ENCODE data around the gene PSMA8.
"Not testable (repeated sequence)": the region's sequence is repeated elsewhere in the genome, so short reads cannot be mapped to it uniquely, and the experiment has no call there.

The PSMA8 gene

GRCh38 chr18:26119246-26119645 is 14.4 kb upstream of the PSMA8 start:
- no peak overlapping the region for H3K9ac ChIP-seq (ENCODE audit: low read length)
- no peak overlapping the region for H4K91ac ChIP-seq (ENCODE audit: low read length)
- H3K4me1 ChIP-seq (ENCODE audit: control insufficient read depth, insufficient read depth, low read depth, low read length), result no peaks in the 10 kb centered on the region
- H2BK12ac ChIP-seq (ENCODE audit: low read length in 2 of 2), result no peak overlapping the region
- H3K27me3 ChIP-seq (ENCODE audit: control insufficient read depth in 1 of 2, insufficient read depth in 1 of 2, low read length in 2 of 2), result peaks cover 0 to 9% of the 10 kb centered on the region in 2 experiments
- H3K4ac ChIP-seq (ENCODE audit: low read depth in 1 of 2, low read length in 2 of 2), result no peak overlapping the region
- no peak for DNase-seq
- no peaks in the 10 kb centered on the region for H3K9me3 ChIP-seq (ENCODE audit: control insufficient read depth, low read length)
- H3K27ac ChIP-seq (ENCODE audit: low read length, poor library complexity, severe bottlenecking), result no peak overlapping the region
- no peaks in the 10 kb centered on the region for H3K79me1 ChIP-seq (replicated peaks; ENCODE audit: low read length, poor library complexity, severe bottlenecking)
- no peak overlapping the region for H2AK5ac ChIP-seq (ENCODE audit: low read length, severe bottlenecking)
- no peak overlapping the region for H3K4me3 ChIP-seq (ENCODE audit: insufficient read depth in 1 of 2, low read depth in 1 of 2, low read length in 2 of 2)
- no peak overlapping the region for H2BK5ac ChIP-seq (ENCODE audit: low read depth, low read length, poor library complexity, severe bottlenecking)
- no peak overlapping the region for H3K18ac ChIP-seq (ENCODE audit: low read depth in 1 of 2, low read length in 2 of 2)
- H3K23ac ChIP-seq (ENCODE audit: low read length in 2 of 2), result no peak overlapping the region
- no peak overlapping the region for H2BK15ac ChIP-seq (ENCODE audit: low read depth, poor library complexity, severe bottlenecking)
- WGBS, result 76% methylated on average over 5 of the region's 5 CpGs
- H3K36me3 ChIP-seq (ENCODE audit: control insufficient read depth in 1 of 2, insufficient read depth in 2 of 2, low read depth in 1 of 2, low read length in 2 of 2), result no peaks in the 10 kb centered on the region
- no peak overlapping the region for H2AFZ ChIP-seq (ENCODE audit: low read depth, low read length)
- H2BK120ac ChIP-seq (ENCODE audit: low read depth, low read length), result no peak overlapping the region
- no peak overlapping the region for H3K4me2 ChIP-seq (ENCODE audit: low read length, poor library complexity, severe bottlenecking)
- no peak overlapping the region for H4K8ac ChIP-seq (ENCODE audit: low read length)
- no peak overlapping the region for H3K14ac ChIP-seq (ENCODE audit: low read length in 2 of 2)

- H3K4ac ChIP-seq (ENCODE audit: low read depth in 1 of 2, low read length in 2 of 2), result no peak overlapping the region
- peaks cover 0 to 9% of the 10 kb centered on the region in 2 experiments for H3K27me3 ChIP-seq (ENCODE audit: control insufficient read depth in 1 of 2, insufficient read depth in 1 of 2, low read length in 2 of 2)
- H2BK12ac ChIP-seq (ENCODE audit: low read length in 2 of 2), result no peak overlapping the region
- H4K91ac ChIP-seq (ENCODE audit: low read length), result no peak overlapping the region
- H3K9ac ChIP-seq (ENCODE audit: low read length), result no peak overlapping the region
- H4K8ac ChIP-seq (ENCODE audit: low read length), result no peak overlapping the region
- no peak overlapping the region for H2BK5ac ChIP-seq (ENCODE audit: low read depth, low read length, poor library complexity, severe bottlenecking)
- no peak overlapping the region for H3K4me2 ChIP-seq (ENCODE audit: low read length, poor library complexity, severe bottlenecking)
- H2BK15ac ChIP-seq (ENCODE audit: low read depth, poor library complexity, severe bottlenecking), result no peak overlapping the region
- H3K4me1 ChIP-seq (ENCODE audit: control insufficient read depth, insufficient read depth, low read depth, low read length), result no peaks in the 10 kb centered on the region
- H3K23ac ChIP-seq (ENCODE audit: low read length in 2 of 2), result no peak overlapping the region
- no peaks in the 10 kb centered on the region for H3K36me3 ChIP-seq (ENCODE audit: control insufficient read depth in 1 of 2, insufficient read depth in 2 of 2, low read depth in 1 of 2, low read length in 2 of 2)
- H3K27ac ChIP-seq (ENCODE audit: low read length, poor library complexity, severe bottlenecking), result no peak overlapping the region
- H2AFZ ChIP-seq (ENCODE audit: low read depth, low read length), result no peak overlapping the region
- 80% methylated on average over 1 of the region's 1 CpG for WGBS
- no peaks in the 10 kb centered on the region for H3K9me3 ChIP-seq (ENCODE audit: control insufficient read depth, low read length)
- H2AK5ac ChIP-seq (ENCODE audit: low read length, severe bottlenecking), result no peak overlapping the region
- no peak overlapping the region for H3K4me3 ChIP-seq (ENCODE audit: insufficient read depth in 1 of 2, low read depth in 1 of 2, low read length in 2 of 2)
- no peak overlapping the region for H3K14ac ChIP-seq (ENCODE audit: low read length in 2 of 2)
- H2BK120ac ChIP-seq (ENCODE audit: low read depth, low read length), result no peak overlapping the region
- no peak overlapping the region for H3K18ac ChIP-seq (ENCODE audit: low read depth in 1 of 2, low read length in 2 of 2)
- DNase-seq, result no peak
- H3K79me1 ChIP-seq (replicated peaks; ENCODE audit: low read length, poor library complexity, severe bottlenecking), result no peaks in the 10 kb centered on the region
These were observed 12.2 kb upstream of the PSMA8 start for GRCh38 chr18:26121476-26121875.

GRCh38 chr18:26121994-26122393 is 11.7 kb upstream of the PSMA8 start:
- not testable (repeated sequence) for DNase-seq; H3K9me3 ChIP-seq (ENCODE audit: control insufficient read depth, low read length); H3K4me2 ChIP-seq (ENCODE audit: low read length, poor library complexity, severe bottlenecking); H3K4me3 ChIP-seq (ENCODE audit: insufficient read depth in 1 of 2, low read depth in 1 of 2, low read length in 2 of 2); H3K18ac ChIP-seq (ENCODE audit: low read depth in 1 of 2, low read length in 2 of 2); H3K4me1 ChIP-seq (ENCODE audit: control insufficient read depth, insufficient read depth, low read depth, low read length); H3K23ac ChIP-seq (ENCODE audit: low read length in 2 of 2); H3K27me3 ChIP-seq (ENCODE audit: control insufficient read depth in 1 of 2, insufficient read depth in 1 of 2, low read length in 2 of 2); H2AK5ac ChIP-seq (ENCODE audit: low read length, severe bottlenecking); H2BK5ac ChIP-seq (ENCODE audit: low read depth, low read length, poor library complexity, severe bottlenecking); H2BK120ac ChIP-seq (ENCODE audit: low read depth, low read length); H3K79me1 ChIP-seq (replicated peaks; ENCODE audit: low read length, poor library complexity, severe bottlenecking); H3K14ac ChIP-seq (ENCODE audit: low read length in 2 of 2); H3K36me3 ChIP-seq (ENCODE audit: control insufficient read depth in 1 of 2, insufficient read depth in 2 of 2, low read depth in 1 of 2, low read length in 2 of 2); H3K9ac ChIP-seq (ENCODE audit: low read length); H2BK15ac ChIP-seq (ENCODE audit: low read depth, poor library complexity, severe bottlenecking); H3K27ac ChIP-seq (ENCODE audit: low read length, poor library complexity, severe bottlenecking); H2AFZ ChIP-seq (ENCODE audit: low read depth, low read length); H2BK12ac ChIP-seq (ENCODE audit: low read length in 2 of 2); H3K4ac ChIP-seq (ENCODE audit: low read depth in 1 of 2, low read length in 2 of 2); H4K91ac ChIP-seq (ENCODE audit: low read length); H4K8ac ChIP-seq (ENCODE audit: low read length)
- 100% methylated on average over 2 of the region's 2 CpGs for WGBS

- DNase-seq, result no peak
- Histone ChIP-seq H3K9ac (ENCODE audit: low read length) (no peak overlapping the region), H3K4me3 (ENCODE audit: insufficient read depth in 1 of 2, low read depth in 1 of 2, low read length in 2 of 2) (no peak overlapping the region), H2BK12ac (ENCODE audit: low read length in 2 of 2) (no peak overlapping the region), H3K27ac (ENCODE audit: low read length, poor library complexity, severe bottlenecking) (no peak overlapping the region), H3K36me3 (ENCODE audit: control insufficient read depth in 1 of 2, insufficient read depth in 2 of 2, low read depth in 1 of 2, low read length in 2 of 2) (no peaks in the 10 kb centered on the region), H2AK5ac (ENCODE audit: low read length, severe bottlenecking) (no peak overlapping the region), H2BK120ac (ENCODE audit: low read depth, low read length) (no peak overlapping the region), H4K8ac (ENCODE audit: low read length) (no peak overlapping the region), H2AFZ (ENCODE audit: low read depth, low read length) (no peak overlapping the region), H3K79me1 (replicated peaks; ENCODE audit: low read length, poor library complexity, severe bottlenecking) (no peaks in the 10 kb centered on the region), H3K4me1 (ENCODE audit: control insufficient read depth, insufficient read depth, low read depth, low read length) (no peaks in the 10 kb centered on the region), H3K4me2 (ENCODE audit: low read length, poor library complexity, severe bottlenecking) (no peak overlapping the region), H3K9me3 (ENCODE audit: control insufficient read depth, low read length) (no peaks in the 10 kb centered on the region), H2BK5ac (ENCODE audit: low read depth, low read length, poor library complexity, severe bottlenecking) (no peak overlapping the region), H4K91ac (ENCODE audit: low read length) (no peak overlapping the region), H3K27me3 (ENCODE audit: control insufficient read depth in 1 of 2, insufficient read depth in 1 of 2, low read length in 2 of 2) (no peaks in the 10 kb centered on the region), H2BK15ac (ENCODE audit: low read depth, poor library complexity, severe bottlenecking) (no peak overlapping the region), H3K14ac (ENCODE audit: low read length in 2 of 2) (no peak overlapping the region), H3K23ac (ENCODE audit: low read length in 2 of 2) (no peak overlapping the region), H3K18ac (ENCODE audit: low read depth in 1 of 2, low read length in 2 of 2) (no peak overlapping the region), H3K4ac (ENCODE audit: low read depth in 1 of 2, low read length in 2 of 2) (no peak overlapping the region)
- 78% methylated on average over 5 of the region's 5 CpGs for WGBS
These were observed 5.9 kb upstream of the PSMA8 start for GRCh38 chr18:26127786-26128185.

Measured in mesenchymal stem cell (in vitro differentiated cells and primary cell).